ENCODE measurements around the gene CRYGN.

The CRYGN gene

GRCh38 chr7:151405056-151405455 is 34.9 kb downstream of the CRYGN start:
- DNase-seq: no peak

GRCh38 chr7:151404216-151405011 is 35.5 kb downstream of the CRYGN start:
- no peak for DNase-seq

GRCh38 chr7:151403764-151404163 is 36.2 kb downstream of the CRYGN start:
- no peak for DNase-seq

- DNase-seq: no peak
These were observed 37.7 kb downstream of the CRYGN start for GRCh38 chr7:151402029-151402835.

- no peak for DNase-seq
These were observed 39.2 kb downstream of the CRYGN start for GRCh38 chr7:151400626-151401315.

- DNase-seq: no peak
These were observed 40.0 kb downstream of the CRYGN start for GRCh38 chr7:151399906-151400305.

GRCh38 chr7:151399305-151399601 is 40.7 kb downstream of the CRYGN start:
- no peak for DNase-seq

- no peak for DNase-seq
These were observed 41.3 kb downstream of the CRYGN start for GRCh38 chr7:151398446-151399304.

GRCh38 chr7:151397026-151397425 is 42.9 kb downstream of the CRYGN start:
- no peak for DNase-seq

- no peak for DNase-seq
These were observed 43.5 kb downstream of the CRYGN start for GRCh38 chr7:151396328-151396970.

GRCh38 chr7:151395036-151395367 is 44.9 kb downstream of the CRYGN start:
- DNase-seq: no peak

- DNase-seq: no peak
These were observed 45.6 kb downstream of the CRYGN start for GRCh38 chr7:151394076-151395035.

GRCh38 chr7:151393031-151393977 is 46.6 kb downstream of the CRYGN start:
- DNase-seq: no peak

- no peak for DNase-seq
These were observed 47.5 kb downstream of the CRYGN start for GRCh38 chr7:151392426-151392825.

- DNase-seq: no peak
These were observed 47.9 kb downstream of the CRYGN start for GRCh38 chr7:151392002-151392401.

GRCh38 chr7:151391358-151391730 is 48.6 kb downstream of the CRYGN start:
- no peak for DNase-seq

GRCh38 chr7:151390598-151391357 is 49.2 kb downstream of the CRYGN start:
- DNase-seq: no peak

GRCh38 chr7:151389768-151390597 is 50.0 kb downstream of the CRYGN start:
- DNase-seq: no peak
